ENCODE results near the gene AOPEP.
"Not testable (repeated sequence)": the region's sequence is repeated elsewhere in the genome, so short reads cannot be mapped to it uniquely, and the experiment has no call there.

Gene AOPEP

DNA sequence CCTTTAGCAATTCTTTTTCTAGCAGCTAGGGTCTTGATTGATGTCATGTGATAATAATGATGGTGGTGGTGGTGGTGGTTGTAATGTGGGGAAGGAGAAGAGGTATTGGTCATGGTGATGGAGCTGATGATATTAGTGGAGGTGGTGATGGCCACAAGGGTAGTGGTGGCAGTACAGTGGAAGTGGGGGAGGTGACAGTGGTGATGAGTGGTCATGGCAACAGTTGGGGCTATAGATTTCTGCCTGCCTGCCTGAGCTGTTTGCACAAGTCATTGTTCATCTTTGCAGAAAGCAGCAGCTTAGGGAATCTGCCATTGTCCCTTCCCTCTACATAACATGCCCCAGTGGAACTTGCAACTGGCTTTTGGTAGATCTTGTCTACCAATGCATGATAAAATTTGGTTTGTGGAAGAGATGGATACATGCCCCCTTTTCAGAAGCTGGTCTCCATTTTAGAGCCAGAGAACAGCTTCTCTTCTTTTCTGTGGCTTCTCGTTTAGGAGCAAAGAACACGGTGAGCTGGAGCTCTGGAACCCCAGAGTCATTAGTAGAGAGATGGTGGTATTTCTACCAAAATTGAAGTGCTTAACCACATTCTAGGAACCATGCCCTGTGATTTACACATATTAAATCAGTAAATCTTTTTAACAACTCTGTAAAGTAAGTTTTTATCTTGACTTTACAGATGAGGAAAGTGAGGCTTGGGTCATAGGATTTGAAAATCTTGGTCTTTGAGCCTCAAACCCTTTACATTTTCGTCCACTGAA, 100.3 kb downstream of the AOPEP start:
- Histone ChIP-seq H3K36me3 (replicated peaks; ENCODE audit: insufficient read depth, low read length) (no peaks in the 10 kb centered on the region), H3K79me2 (ENCODE audit: low read length) (0 out of 2 replicates have a peak, but pooled peaks cover 3% of the 10 kb centered on the region), H3K9me2 (replicated peaks; ENCODE audit: insufficient read depth, low read length) (no peaks in the 10 kb centered on the region), H3K27ac (ENCODE audit: low read length) (no peak overlapping the region), H3K4me2 (ENCODE audit: low read depth, low read length) (no peak overlapping the region), H2AFZ (ENCODE audit: low read length) (no peak overlapping the region), H3K9ac (ENCODE audit: low read length) (no peak overlapping the region), H3F3A (ENCODE audit: insufficient read depth, low read length) (no peaks in the 10 kb centered on the region), H3K4me1 (ENCODE audit: low read length) (no peaks in the 10 kb centered on the region), H3K27me3 (replicated peaks; ENCODE audit: insufficient read depth, low read length) (0 out of 2 replicates have a peak, but pooled peaks cover 3% of the 10 kb centered on the region), H3K9me3 (replicated peaks; ENCODE audit: insufficient read depth, low read length) (no peaks in the 10 kb centered on the region), H3K4me3 (ENCODE audit: low read length) (no peak overlapping the region), H4K20me1 (ENCODE audit: insufficient read depth, low read length) (no peaks in the 10 kb centered on the region; the same call in 1 of the 2 replicates)
- TF ChIP-seq, protein P1, sequence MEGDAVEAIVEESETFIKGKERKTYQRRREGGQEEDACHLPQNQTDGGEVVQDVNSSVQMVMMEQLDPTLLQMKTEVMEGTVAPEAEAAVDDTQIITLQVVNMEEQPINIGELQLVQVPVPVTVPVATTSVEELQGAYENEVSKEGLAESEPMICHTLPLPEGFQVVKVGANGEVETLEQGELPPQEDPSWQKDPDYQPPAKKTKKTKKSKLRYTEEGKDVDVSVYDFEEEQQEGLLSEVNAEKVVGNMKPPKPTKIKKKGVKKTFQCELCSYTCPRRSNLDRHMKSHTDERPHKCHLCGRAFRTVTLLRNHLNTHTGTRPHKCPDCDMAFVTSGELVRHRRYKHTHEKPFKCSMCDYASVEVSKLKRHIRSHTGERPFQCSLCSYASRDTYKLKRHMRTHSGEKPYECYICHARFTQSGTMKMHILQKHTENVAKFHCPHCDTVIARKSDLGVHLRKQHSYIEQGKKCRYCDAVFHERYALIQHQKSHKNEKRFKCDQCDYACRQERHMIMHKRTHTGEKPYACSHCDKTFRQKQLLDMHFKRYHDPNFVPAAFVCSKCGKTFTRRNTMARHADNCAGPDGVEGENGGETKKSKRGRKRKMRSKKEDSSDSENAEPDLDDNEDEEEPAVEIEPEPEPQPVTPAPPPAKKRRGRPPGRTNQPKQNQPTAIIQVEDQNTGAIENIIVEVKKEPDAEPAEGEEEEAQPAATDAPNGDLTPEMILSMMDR (IDR thresholded peaks at IDR 0.05; ENCODE audit: low read length) = no peak
- TF ChIP-seq EZH2 (optimal IDR thresholded peaks at IDR 0.05; ENCODE audit: low read depth, low read length) (no peak), EZH2phosphoT487 (IDR thresholded peaks at IDR 0.05; ENCODE audit: low read length) (no peak)
- DNase-seq = no peak

DNA sequence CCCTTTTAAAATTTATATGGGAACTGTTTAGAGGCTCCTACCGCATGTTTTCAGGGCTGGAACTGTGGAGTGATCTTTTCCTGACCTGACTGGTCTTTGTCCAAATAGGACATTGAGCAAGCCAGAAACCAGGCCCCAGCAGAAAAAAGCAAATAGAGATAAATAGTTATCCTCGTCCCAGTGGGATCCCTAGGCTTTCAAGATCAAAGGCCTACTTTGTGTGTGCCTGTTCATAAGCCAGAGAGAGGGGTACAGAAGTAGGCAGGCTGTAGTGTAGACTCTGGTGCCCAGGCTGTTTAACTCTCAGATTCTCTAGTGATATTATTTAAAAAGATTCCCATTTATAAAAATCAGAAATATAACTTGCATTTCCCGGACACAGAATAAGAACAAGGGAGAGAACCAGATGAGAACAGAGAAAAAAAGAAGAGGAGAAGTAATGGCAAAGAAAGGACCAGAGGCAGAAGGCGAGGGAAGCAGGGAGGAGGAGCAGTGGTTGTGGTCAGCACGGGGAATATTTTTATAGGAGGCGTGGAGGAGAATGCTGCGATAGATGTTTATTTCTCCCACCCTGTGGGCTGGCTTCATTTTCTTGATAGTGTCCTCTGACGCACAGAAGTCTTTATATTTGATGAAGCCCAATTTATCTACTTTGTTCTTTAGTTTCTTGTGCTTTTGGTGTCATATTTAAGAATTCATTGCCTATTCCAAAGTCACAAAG, 101.2 kb downstream of the AOPEP start:
- H3K27me3 ChIP-seq (replicated peaks; ENCODE audit: insufficient read depth, low read length) = no peaks in the 10 kb centered on the region
- H3K4me3 ChIP-seq (ENCODE audit: low read length) = no peak overlapping the region
- no peak overlapping the region for H2AFZ ChIP-seq (ENCODE audit: low read length)
- TF ChIP-seq, protein P1 (IDR thresholded peaks at IDR 0.05; ENCODE audit: low read length) = no peak
- TF ChIP-seq EZH2phosphoT487 (IDR thresholded peaks at IDR 0.05; ENCODE audit: low read length) = no peak
- no peak for TF ChIP-seq EZH2 (optimal IDR thresholded peaks at IDR 0.05; ENCODE audit: low read depth, low read length)
- H4K20me1 ChIP-seq (ENCODE audit: insufficient read depth, low read length) = no peaks in the 10 kb centered on the region; the same call in 1 of the 2 replicates
- H3K9me2 ChIP-seq (replicated peaks; ENCODE audit: insufficient read depth, low read length) = no peaks in the 10 kb centered on the region
- DNase-seq = no peak
- H3K36me3 ChIP-seq (replicated peaks; ENCODE audit: insufficient read depth, low read length) = no peaks in the 10 kb centered on the region
- H3K9me3 ChIP-seq (replicated peaks; ENCODE audit: insufficient read depth, low read length) = no peaks in the 10 kb centered on the region
- H3K4me2 ChIP-seq (ENCODE audit: low read depth, low read length) = no peak overlapping the region
- H3K79me2 ChIP-seq (ENCODE audit: low read length) = 0 out of 2 replicates have a peak, but pooled peaks cover 3% of the 10 kb centered on the region
- H3K9ac ChIP-seq (ENCODE audit: low read length) = no peak overlapping the region
- H3K4me1 ChIP-seq (ENCODE audit: low read length) = no peaks in the 10 kb centered on the region
- H3F3A ChIP-seq (ENCODE audit: insufficient read depth, low read length) = no peaks in the 10 kb centered on the region
- H3K27ac ChIP-seq (ENCODE audit: low read length) = no peak overlapping the region

DNA sequence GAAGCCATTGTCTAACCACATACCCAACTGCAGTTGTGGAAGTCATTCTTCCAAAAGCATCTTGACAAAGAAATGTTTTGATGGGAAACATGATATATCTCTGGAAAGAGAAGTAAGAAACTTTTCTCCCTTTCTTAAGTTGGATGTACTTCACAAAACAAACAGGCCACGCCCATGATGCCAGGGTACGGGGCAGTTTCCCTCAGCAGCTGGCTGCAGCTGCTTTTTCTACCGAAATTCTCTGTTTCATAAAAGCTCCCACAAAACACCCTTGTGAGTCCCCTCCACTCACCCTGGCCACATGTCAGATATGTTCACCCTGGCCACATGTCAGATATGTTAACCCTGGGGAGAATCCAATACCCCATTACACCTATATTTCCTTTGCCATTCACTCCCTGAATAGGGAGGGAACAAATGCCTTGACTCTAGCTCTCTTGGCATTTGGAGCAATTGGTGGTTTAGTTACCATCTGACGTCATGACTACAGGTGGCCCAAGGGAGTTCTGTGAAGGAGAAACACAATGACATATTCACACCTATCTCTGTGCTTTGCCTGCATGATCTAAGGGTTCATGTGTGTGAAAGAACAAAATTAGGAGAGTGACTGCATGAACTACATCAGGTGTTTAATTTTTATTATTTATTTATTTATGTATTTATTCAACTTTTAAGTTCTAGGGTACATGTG, 103.0 kb downstream of the AOPEP start:
- no peak overlapping the region for H3K9ac ChIP-seq (ENCODE audit: low read length)
- no peak overlapping the region for H2AFZ ChIP-seq (ENCODE audit: low read length)
- H3K4me2 ChIP-seq (ENCODE audit: low read depth, low read length) = no peak overlapping the region
- no peak for DNase-seq
- no peak overlapping the region for H3K4me3 ChIP-seq (ENCODE audit: low read length)
- H3K36me3 ChIP-seq (replicated peaks; ENCODE audit: insufficient read depth, low read length) = no peaks in the 10 kb centered on the region
- no peaks in the 10 kb centered on the region for H3K9me3 ChIP-seq (replicated peaks; ENCODE audit: insufficient read depth, low read length)
- TF ChIP-seq, protein P1 (IDR thresholded peaks at IDR 0.05; ENCODE audit: low read length) = no peak
- TF ChIP-seq EZH2 (optimal IDR thresholded peaks at IDR 0.05; ENCODE audit: low read depth, low read length) (no peak), EZH2phosphoT487 (IDR thresholded peaks at IDR 0.05; ENCODE audit: low read length) (no peak)
- no peaks in the 10 kb centered on the region for H3K9me2 ChIP-seq (replicated peaks; ENCODE audit: insufficient read depth, low read length)
- no peaks in the 10 kb centered on the region; the same call in 1 of the 2 replicates for H4K20me1 ChIP-seq (ENCODE audit: insufficient read depth, low read length)
- H3F3A ChIP-seq (ENCODE audit: insufficient read depth, low read length) = no peaks in the 10 kb centered on the region
- no peaks in the 10 kb centered on the region for H3K27me3 ChIP-seq (replicated peaks; ENCODE audit: insufficient read depth, low read length)
- H3K4me1 ChIP-seq (ENCODE audit: low read length) = no peaks in the 10 kb centered on the region
- H3K27ac ChIP-seq (ENCODE audit: low read length) = no peak overlapping the region
- 0 out of 2 replicates have a peak, but pooled peaks cover 3% of the 10 kb centered on the region for H3K79me2 ChIP-seq (ENCODE audit: low read length)

DNA sequence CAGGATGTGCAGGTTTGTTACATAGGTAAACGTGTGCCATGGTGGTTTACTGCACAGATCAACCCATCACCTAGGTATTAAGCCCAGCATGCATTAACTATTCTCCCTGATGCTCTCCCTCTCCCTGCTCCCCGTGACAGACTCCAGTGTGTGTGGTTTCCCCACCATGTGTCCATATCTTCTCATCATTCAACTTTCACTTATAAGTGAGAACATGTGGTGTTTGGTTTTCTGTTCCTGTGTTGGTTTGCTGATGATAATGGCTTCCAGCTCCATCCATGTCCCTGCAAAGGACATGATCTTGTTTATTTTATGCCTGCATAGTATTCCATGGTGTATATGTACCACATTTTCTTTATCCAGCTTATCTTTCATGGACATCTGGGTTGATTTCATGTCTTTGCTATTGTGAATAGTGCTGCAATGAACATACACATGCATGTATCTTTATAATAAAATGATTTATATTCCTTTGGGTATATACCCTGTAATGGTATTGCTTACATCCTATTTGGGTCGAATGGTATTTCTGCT, 103.6 kb downstream of the AOPEP start:
- H3K4me1 ChIP-seq (ENCODE audit: low read length); H4K20me1 ChIP-seq (ENCODE audit: insufficient read depth, low read length): not testable (repeated sequence)

More for the DNA sequence above, 103.6 kb downstream of the AOPEP start:
- H2AFZ ChIP-seq (ENCODE audit: low read length); H3K9me2 ChIP-seq (replicated peaks; ENCODE audit: insufficient read depth, low read length); H3K4me3 ChIP-seq (ENCODE audit: low read length); H3F3A ChIP-seq (ENCODE audit: insufficient read depth, low read length); H3K9me3 ChIP-seq (replicated peaks; ENCODE audit: insufficient read depth, low read length); H3K27me3 ChIP-seq (replicated peaks; ENCODE audit: insufficient read depth, low read length); H3K9ac ChIP-seq (ENCODE audit: low read length); H3K36me3 ChIP-seq (replicated peaks; ENCODE audit: insufficient read depth, low read length); DNase-seq; H3K4me2 ChIP-seq (ENCODE audit: low read depth, low read length); H3K27ac ChIP-seq (ENCODE audit: low read length); H3K79me2 ChIP-seq (ENCODE audit: low read length): not testable (repeated sequence)

All from MM.1S (cell line).